GM19468 (cell line): ENCODE results near the gene AIDA.
A peak's percentile ranks its signal among the peaks of the same experiment; 100 is the strongest.
"Not testable (repeated sequence)": the region's sequence is repeated elsewhere in the genome, so short reads cannot be mapped to it uniquely, and the experiment has no call there.

Experiments
- ATAC-seq: cut with Tn5 transposase; IDR thresholded peaks from one replicate; pipeline ENCODE4 v1.9.1; 2021; ENCODE audit warnings: mild to moderate bottlenecking, moderate library complexity, moderate number of reproducible peaks; ENCODE audit not compliant: unreplicated experiment; ENCODE audit errors: extremely low read depth

The AIDA gene, protein sequence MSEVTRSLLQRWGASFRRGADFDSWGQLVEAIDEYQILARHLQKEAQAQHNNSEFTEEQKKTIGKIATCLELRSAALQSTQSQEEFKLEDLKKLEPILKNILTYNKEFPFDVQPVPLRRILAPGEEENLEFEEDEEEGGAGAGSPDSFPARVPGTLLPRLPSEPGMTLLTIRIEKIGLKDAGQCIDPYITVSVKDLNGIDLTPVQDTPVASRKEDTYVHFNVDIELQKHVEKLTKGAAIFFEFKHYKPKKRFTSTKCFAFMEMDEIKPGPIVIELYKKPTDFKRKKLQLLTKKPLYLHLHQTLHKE

DNA sequence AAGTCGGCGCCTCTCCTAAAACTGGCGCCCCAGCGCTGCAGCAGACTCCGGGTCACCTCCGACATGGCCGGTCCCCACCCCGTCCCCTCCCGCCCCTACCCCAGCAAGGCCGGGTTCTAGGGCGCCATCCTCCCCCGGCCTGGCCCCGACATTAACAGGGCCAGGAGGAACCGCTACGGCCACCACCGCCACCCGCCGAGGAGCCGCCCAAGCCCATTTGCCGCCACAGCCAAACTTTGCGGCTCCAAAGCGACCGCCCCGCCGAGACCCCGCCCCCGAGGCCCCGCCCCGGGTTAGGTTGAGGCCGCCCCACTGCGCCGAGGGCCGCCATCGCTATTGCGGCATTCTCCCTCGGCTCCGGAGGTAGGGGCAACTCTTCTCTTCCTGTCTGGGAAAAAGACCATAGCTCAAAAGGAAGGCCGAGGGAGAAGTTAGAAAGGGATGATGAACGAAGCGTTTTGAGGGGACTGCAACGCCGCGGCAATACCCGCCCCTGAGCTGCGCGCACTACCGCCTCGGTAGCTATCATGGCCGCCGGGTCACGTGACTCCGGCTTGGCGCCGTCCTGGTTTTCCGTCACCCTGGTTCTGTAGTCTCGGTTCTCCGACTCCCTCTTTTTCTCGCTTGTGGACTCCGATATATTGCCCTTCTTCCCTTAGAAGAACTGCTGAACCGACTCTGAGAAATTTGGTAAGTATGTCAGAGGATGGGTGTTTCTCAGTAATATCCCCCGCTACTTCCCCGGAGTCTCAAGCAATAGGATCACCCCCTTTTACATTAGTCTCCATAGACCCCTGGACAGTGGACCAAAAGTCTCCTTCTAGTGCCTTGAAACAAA lies at the start of gene AIDA, which contains the start of gene BROX:
Gene AIDA, minus strand, starts transcription at position 239 of the 838 bp plus-strand sequence. Its CDS starts 174 bp downstream, at position 65.
Gene BROX, plus strand, starts transcription at position 312 of the 838 bp plus-strand sequence. CDS start 3,136 bp downstream, outside the sequence.
- peak; percentile 44 for ATAC-seq

DNA sequence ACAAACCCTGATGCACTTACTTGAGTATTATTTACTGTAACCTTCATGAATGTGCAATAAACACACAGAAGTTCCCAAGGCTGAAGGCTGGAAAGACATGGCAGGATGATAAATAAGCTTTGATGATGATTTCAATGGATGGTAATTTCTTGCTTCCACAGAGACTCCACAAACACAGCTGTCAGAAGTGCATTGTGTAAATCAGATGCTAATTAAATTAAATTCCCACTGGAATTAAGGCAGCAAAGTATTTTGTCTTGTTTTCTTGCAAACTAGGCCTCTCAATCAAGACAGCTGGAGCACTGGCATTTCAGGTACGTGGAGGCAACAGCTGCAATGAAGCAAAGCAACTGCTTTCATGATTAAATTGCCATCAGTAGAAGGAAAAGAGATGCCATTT lies 48.8 kb upstream of the AIDA start:
- ATAC-seq, result no peak

DNA sequence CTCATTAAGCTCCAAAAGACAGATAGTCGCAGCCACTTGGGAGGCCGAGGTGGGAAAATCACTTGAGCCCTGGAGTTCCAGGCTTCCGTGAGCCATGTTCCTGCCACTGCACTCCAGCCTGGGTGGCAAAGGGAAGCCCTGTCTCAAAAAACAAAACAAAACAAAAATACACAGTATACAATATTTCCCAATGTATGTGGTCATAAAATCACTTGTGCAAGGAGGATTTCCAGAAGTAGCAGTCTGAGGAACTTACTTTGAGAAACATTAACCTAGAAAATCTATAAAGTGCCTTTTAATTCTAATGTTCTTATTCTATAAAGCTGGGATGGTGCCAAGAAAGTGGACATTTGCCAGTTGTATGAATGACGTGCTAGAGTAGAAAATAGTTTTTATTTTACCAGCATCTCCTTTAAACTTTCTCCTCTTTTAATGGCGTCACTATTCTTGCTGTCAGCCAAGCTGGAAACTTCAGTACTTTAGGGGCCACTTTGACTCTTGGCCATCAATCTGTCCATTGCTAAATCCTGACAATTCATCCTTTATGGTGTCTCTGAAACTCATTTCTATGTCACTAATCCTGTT lies 47.3 kb upstream of the AIDA start:
- no peak for ATAC-seq

DNA sequence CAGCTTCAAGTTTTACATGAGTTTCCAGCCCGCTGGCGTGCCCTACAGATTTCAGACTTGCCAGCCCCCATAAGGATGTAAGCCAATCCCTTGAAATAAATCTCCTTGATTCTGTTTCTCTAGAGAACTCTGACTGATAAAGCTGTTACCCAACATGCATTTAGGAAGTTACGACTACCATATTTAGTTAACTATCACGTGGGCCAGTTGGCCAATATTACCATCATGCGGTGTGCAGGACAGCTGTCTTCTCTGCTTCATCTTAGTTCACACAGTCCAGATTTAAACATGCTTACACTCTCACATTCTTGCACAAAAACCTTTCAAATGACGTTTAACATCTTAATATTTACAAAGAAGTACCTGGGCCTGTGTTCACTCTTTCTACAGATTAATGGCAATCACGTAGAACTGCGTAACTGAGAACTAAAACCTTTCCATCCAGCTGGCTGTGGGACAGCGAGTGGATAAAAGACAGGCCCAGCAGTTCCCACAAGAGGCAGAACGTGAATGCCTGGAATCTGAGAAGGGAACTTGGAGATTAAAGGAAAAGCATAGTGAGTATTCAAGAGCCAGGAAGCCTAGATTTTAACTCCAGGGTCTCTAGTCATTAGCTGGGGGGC lies 45.5 kb upstream of the AIDA start:
- no peak for ATAC-seq

DNA sequence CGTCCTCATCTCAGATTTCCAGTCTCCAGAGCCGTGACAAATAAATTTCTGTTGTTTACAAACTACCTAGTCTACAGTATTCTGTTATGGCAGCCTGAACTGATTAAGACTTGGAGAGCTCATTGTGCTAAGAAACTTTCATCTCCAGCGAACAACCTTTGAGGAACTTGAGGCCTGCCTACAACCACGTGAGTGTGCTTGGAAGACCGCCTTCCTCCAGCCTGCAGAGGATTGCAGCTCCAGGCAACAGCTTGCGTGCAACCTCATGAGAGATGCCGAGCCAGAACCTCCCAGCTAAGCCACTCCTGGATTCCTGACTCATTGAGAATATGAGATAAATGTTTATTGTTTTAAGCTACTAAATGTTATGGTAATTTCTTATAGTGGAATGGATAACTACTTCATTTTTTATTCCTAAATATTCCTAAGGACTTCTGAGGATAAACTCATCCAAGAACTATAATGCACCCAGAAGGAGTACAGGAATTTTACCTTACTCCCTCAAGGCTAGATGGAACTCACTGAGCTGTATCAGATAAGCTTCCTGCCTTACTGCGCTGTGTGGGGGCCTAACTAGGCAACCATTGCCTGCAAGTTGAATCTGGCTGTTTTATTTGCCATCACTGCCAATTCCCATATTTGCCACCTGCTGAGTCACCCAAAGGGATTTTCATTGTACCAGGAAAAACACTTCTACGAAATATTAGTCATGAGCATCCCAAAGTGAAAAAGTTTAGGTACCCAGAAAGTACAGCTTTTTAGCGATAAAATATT lies 42.3 kb upstream of the AIDA start:
- no peak for ATAC-seq

DNA sequence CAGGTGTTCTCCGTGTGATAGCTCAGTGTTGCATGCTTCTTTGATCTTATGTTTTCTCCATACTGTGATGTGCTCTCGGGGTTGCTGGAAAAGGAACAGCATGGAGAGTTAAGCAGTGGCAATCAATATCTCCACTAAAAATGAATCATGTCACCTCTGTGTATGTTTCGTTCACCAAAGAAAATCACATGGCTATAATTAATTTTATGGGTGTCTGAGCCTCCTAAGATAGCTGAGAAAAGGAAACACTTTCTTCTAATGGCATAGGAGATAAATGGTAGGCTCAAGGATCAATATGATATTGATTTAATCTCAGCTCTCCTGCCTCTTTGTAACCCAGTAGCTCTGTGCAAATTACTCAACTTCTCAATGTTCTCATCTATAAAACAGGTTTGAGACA lies 39.0 kb upstream of the AIDA start:
- ATAC-seq, result no peak

DNA sequence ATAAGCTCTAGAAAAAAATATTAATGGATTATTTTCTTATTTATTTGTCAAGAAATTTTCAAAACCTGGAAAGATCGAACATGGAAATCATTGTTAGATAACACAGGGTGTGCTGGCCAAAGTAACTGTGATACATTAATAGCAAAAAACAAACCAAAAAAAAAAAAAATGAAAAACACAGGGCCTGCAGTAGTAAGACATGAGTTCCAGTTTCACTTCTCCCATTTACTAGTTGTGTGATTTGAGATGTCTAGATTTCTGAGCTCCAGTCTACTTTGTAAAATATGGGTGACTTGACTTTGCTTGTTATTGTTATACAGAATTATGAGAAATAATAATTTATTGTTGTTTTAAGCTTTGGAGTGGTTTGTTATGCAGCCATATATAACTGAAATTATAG lies 38.4 kb upstream of the AIDA start:
- ATAC-seq, result peak; percentile 52

DNA sequence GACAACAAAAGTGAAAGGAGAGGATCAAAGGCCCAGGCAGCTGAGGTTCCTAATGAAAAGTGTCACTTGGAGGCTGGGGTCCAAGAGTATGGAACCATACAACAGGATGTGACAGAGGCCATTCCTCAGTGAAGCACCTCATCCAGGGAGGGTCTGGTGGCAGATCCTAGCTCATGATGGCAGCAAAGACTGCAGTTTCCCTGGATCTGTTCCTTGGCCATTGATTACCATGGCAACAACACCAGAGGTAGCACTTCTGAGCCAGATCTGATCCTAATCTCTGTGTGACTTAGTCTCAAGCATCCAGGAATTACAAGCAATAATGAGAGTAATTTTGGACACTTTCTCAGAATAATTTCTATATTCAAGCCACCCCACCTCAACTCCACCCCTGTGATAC lies 37.6 kb upstream of the AIDA start:
- ATAC-seq, result no peak

DNA sequence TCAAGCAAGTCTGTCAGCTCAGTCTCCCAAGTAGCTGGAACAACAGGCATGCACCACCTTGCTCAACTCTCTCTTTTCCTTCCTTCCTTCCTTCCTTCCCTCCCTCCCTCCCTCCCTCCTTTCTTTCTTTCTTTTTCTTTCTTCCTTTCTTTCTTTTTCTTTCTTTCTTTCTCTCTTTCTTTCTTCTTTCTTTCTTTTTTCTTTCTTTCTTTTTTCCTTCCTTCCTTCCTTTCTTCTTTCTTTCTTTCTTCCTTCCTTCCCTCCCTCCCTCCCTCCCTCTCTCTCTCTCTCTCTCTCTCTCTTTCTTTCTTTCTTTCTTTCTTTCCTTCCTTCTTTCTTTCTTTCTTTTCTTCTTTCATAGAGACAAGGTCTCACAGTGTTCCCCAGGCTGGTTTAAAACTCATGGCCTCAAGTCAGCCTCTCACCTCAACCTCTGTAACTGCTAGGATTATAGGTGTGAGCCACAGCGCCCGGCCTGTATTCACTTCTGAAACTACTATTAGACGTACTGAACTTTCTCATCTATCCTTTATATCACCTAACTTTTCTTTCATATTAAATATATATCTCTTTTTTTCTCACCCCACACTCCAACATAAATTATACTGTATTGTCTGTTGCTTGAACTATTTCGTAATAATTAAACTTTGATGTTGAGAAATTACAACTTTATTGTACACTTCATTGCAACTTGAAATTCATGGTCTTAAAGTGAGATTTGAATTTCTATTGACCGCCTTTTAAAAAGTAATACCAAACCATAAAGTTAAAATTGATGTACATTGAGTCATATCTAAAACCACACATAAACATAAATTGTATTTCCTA lies 29.6 kb upstream of the AIDA start:
- ATAC-seq, result not testable (repeated sequence)

DNA sequence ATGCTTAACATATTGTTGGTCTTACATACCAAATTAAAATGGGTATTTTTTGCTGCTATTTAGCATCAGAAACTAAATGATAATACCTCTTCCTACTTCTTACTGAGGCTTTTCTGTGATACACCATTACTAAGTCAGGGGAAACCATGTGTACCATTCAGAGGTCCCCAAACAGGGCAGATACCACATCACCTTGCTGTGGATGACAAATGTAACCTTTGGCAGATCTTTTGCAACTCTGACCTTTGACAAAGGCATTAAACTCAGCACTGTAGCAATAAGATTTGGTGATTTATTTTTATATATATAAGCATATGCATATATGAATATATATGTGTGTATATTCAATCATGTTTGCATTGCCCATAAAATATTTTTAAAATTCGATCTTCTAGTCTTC lies 27.6 kb upstream of the AIDA start:
- no peak for ATAC-seq

DNA sequence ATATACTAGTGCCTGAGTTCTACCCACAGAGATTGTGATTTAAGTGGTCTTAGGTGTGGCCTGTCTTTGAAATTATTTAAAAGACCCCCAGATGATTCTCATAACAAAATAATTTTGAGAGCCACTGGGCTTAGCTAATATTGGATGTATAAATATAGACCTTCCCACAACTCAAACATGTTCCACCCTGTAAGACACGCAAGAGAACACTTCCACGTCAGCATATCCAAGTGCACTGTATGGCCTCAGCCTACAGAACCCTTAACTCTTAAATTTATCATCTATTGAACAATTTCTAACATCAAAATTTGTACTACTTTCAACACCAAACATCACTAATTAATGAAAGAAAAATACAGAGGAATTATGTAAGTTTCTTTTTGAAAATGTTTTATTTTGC lies 27.2 kb upstream of the AIDA start:
- no peak for ATAC-seq

DNA sequence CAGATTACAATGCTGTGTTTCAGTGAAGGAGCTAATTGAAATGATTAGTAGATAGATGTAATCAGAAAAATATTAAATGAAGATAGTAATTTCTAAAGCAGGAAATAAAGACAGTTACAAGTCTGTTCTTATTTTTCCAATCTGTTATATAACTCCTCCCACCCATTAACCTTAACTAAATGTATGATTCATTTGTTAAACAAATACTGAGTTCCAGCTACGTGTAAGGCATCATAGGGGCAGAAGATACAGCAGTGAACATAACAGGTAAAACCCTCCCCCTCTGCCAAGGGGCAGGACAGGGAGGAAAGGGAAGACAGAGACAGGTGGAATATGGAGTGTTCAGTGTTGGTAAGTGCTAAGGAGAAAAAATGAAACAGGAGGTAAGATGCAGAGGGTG lies 24.7 kb upstream of the AIDA start, which contains the start of gene FAM177B:
Gene FAM177B, plus strand, starts transcription at position 231 of the 400 bp plus-strand sequence. CDS start 9,344 bp downstream, outside the sequence.
- ATAC-seq, result no peak

DNA sequence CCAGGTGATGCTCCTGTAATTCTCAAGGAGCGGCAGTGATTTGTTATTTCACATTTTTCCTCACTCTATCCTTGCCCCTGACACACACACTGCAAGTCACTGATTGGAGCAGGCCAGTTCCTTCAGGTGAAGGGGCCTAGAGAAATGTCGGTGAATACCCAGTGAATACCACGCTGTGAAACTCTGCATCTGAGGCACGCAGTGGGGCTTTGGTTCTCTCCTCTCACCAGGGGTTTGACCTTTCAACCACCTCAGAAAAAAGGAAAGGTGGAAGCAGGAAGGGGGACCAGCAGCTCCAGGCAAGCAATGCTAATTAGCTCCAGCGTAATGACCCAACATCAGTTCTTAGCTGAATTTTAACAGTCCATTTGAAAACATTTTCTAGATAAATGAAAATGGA lies 24.2 kb upstream of the AIDA start:
- no peak for ATAC-seq

DNA sequence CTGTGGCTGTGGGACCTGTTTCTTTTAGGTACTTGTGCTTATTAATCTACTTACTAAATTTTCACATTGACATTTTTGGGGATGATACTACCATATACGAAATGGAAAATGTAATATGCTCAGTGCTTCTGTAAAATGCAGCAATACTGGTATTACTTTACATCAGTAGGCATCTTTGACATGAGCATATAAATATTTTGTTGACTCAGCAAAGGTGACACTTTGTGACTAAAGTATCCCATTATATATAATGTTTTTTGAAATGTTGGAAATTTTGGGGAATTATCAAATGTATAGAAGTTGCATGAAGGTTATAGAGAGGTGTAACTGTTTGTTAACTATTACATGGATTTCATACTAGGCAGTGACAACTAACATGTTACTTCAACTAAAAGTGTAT lies 22.4 kb upstream of the AIDA start:
- ATAC-seq, result no peak

DNA sequence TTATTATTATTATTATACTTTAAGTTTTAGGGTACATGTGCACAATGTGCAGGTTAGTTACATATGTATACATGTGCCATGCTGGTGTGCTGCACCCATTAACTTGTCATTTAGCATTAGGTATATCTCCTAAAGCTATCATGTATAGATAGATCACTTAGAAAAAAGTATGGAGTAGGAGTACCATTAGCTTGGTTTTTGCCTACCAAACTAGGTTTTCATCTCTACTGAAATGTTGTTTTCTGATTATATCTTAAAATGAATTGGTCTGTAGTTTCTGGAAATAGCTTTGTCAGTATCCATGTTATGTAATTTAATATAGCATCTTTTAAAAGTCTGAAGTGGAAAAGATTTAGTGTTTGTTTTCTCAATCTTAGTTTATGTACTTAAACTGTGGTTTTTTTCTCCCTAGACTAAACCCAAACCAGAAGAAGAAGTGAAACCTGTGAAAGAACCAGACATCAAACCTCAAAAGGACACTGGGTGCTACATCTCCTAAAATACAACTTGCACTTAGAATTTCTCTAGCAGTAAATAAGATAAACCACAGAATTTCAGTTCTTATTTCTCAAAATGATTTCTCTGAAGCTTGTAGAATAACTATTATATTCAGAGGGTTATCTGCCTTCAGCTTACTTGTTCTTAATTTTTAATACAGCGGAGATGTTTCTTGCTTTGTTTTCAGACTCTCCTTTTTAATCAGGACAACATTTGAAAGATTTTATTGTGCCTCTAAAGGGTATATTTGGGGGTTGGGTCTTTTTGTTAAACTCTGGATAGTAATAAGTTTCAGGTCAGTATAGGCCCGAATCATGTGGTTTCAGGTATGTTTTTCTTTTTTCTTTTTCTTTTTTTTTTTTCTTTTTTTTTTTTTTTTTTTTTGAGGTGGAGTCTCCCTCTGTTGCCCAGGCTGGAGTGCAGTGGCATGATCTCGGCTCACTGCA lies 20.2 kb upstream of the AIDA start:
- ATAC-seq, result peak; percentile 97

DNA sequence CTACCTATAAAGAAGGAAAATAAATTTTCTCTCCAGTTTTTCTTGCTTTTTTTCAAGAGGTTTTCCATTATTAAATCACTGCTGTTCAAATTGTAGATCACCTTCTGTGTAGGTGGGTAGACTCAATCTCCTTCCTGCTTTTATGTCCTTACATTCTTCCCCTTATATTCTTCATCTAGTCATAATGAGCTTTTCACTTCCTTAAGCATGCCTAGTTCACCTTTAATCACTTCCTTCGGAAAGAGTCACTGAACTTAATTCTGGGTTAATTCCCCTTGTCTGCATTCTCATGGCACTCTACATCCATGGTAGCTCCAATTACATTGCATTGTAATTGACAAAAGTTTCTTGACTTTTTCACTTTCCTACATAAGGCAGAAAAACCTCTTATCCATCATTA lies 18.6 kb upstream of the AIDA start:
- no peak for ATAC-seq

DNA sequence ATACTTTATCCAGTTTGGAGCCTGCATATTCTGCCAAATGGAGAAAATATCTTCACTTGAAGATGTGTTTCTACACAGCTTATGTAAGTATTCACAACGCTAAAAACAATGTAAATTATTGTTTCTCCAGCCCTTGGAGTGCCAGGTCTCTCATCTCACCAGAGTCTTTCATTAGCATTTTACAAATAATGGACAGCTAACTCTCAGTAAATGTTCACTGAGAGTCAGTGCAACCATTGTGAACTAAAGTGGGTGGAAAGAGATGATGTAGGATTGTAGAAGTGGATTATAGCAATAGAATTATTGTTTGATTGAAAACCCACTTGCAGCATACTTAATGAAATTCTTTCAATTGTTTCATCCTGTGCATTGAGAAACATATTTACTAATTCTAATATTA lies 16.5 kb upstream of the AIDA start:
- ATAC-seq, result no peak

DNA sequence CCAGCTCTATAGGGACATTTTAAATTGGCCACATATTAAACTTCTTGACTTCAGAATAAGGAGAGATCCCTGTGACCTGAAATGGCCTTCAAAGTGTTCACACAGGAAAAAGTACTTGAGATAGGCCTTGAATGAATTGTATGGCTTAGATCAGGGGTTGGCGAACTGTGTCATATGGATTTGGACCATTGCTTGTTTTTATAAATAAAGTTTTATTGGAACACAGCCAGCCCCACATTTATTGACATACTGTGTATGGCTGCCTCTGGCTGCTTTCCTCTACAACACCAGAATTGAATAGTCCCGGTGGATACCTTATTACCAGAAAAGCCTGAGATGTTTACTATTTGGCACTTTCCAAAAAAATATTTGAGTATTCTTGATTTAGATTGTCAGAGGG lies 4.1 kb upstream of the AIDA start:
- ATAC-seq, result no peak
